Suprapubic skin (tissue), 4 donors: ENCODE results near the gene NTN1. TPM values are rescaled to one million over a fixed set of nuclear protein-coding genes. Genes with fewer than 3 reads are reported as not detected.

ENCODE experiments used
- DNase-seq, 2 donors: peaks; one replicate each; pipeline ENCODE4 v3.0.0-alpha.2; 2019; ENCODE audit warnings: low spot score in 2 of 2
- H3K27ac ChIP-seq: fragments of 200-600 bp; sonication (generic); one replicate; pipeline ENCODE4 v1.5.1; 2019
- H3K27me3 ChIP-seq: fragments of 200-600 bp; sonication (generic); one replicate; pipeline ENCODE4 v1.5.1; 2019
- H3K36me3 ChIP-seq: fragments of 200-600 bp; sonication (generic); one replicate; pipeline ENCODE4 v1.5.1; 2019
- H3K4me1 ChIP-seq: fragments of 200-600 bp; sonication (generic); one replicate; pipeline ENCODE4 v1.5.1; 2019
- H3K4me3 ChIP-seq: fragments of 200-600 bp; sonication (generic); one replicate; pipeline ENCODE4 v1.5.1; 2019; ENCODE audit warnings: mild to moderate bottlenecking
- H3K9me3 ChIP-seq: fragments of 200-600 bp; sonication (generic); one replicate; pipeline ENCODE4 v1.5.1; 2019
- CTCF ChIP-seq, 2 donors: fragments of 200-600 bp in 1 of 2; fragments of 450-650 bp in 1 of 2; sonication (generic) in 1 of 2; IDR thresholded peaks; one replicate each; pipeline ENCODE4 v1.5.1; 2016 to 2019; ENCODE audit warnings: antibody characterized with exemption in 2 of 2, mild to moderate bottlenecking in 1 of 2, moderate library complexity in 1 of 2
- EP300 ChIP-seq: sonication (generic); formaldehyde crosslinking; IDR thresholded peaks from one replicate; pipeline ENCODE4 v1.6.1; 2017; ENCODE audit warnings: antibody characterized with exemption
- POLR2A ChIP-seq, 2 donors: fragments of 450-650 bp; IDR thresholded peaks; one replicate each; pipeline ENCODE4 v1.6.1; 2017; ENCODE audit warnings: antibody characterized with exemption in 2 of 2, mild to moderate bottlenecking in 2 of 2, moderate library complexity in 2 of 2
- POLR2AphosphoS5 ChIP-seq, 3 donors: sonication (generic); formaldehyde crosslinking; IDR thresholded peaks; one replicate each; pipeline ENCODE4 v1.6.1; 2017; ENCODE audit warnings: antibody characterized with exemption in 3 of 3
- WGBS: methylation state at CpG from one replicate; pipeline ENCODE4 v1.1.5; 2018; 5-methylcytosine and 5-hydroxymethylcytosine counted together
- total RNA-seq, 4 donors: library from RNA; depleted of rRNA; stranded (reverse); fragments of >200 nt; gene quantifications; one replicate each; pipeline ENCODE4 v1.1.0, GENCODE V29; 2016

The NTN1 gene
- total RNA-seq, 4 donors from 2014 or later: 2.4 to 5.9 (median 3.4) TPM

DNA sequence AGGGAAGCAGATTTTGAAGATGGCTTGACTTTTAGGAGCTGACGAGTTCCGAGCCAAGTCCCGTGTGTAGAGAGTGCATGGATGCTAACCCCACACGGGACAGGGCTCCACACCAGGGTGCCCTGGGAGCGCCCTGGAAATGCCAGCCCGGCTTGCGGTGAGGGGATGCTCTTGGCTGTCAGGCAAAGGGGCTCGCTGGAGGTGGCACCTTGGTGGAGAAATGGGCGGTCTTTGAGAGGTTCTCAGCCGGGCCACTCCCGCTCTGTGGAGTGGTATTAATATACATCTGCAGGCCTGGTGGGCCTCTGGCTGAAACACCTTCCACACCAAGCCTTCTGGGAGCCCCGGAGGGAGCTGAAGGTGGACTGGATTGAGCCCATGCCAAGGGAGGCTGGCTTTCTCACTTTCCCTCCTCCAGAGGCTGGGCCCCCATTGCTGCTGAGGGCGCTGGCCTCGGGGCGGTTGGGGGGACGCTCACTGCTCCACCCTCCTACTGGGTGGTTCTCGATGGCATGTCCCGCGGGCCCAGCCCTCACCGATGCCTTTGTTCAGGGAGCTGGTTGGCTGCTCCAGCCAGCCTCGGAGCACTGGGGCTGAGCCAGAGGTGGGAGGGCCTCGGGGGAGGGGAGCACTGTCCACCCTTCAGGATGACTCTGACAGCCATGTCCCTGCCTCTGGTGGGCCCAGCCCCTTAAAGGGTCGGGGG lies 210.3 kb downstream of the NTN1 start:
- no peak for DNase-seq
- WGBS: no CpG with 5 or more reads among the region's 23 CpGs
- Histone ChIP-seq H3K9me3 (no peaks in the 10 kb centered on the region), H3K27ac (no peak overlapping the region), H3K36me3 (no peaks in the 10 kb centered on the region), H3K4me1 (peaks cover 23% of the 10 kb centered on the region), H3K4me3 (no peak overlapping the region), H3K27me3 (no peaks in the 10 kb centered on the region)
- no peak for TF ChIP-seq POLR2AphosphoS5 (IDR thresholded peaks at IDR 0.05)
- no peak for TF ChIP-seq EP300

DNA sequence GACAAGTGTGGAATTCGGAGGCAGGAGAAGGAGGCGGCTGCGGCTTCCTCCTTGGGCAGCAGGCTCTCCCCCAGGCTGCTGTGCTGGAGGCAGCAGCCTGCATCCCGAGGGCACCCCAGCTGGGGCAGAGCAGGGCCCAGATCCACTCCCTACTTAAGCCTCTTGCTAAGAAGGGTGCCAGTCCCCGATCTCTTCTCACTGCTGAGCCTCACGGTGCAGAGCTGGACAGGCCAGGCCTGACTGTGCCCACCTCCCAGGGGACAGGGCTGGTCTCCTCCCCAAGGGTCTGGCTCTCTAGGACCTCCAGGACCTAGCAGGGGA lies 210.8 kb downstream of the NTN1 start:
- TF ChIP-seq POLR2A (IDR thresholded peaks at IDR 0.05): no peak
- no peak for TF ChIP-seq EP300
- TF ChIP-seq CTCF (IDR thresholded peaks at IDR 0.05): no peak
- no peak for TF ChIP-seq POLR2AphosphoS5 (IDR thresholded peaks at IDR 0.05)
- no peaks in the 10 kb centered on the region for H3K9me3 ChIP-seq
- H3K27me3 ChIP-seq: no peaks in the 10 kb centered on the region
- DNase-seq: no peak
- no peak overlapping the region for H3K4me3 ChIP-seq
- H3K27ac ChIP-seq: no peak overlapping the region
- H3K36me3 ChIP-seq: no peaks in the 10 kb centered on the region
- peaks cover 23% of the 10 kb centered on the region for H3K4me1 ChIP-seq
- no CpG with 5 or more reads among the region's 6 CpGs for WGBS

DNA sequence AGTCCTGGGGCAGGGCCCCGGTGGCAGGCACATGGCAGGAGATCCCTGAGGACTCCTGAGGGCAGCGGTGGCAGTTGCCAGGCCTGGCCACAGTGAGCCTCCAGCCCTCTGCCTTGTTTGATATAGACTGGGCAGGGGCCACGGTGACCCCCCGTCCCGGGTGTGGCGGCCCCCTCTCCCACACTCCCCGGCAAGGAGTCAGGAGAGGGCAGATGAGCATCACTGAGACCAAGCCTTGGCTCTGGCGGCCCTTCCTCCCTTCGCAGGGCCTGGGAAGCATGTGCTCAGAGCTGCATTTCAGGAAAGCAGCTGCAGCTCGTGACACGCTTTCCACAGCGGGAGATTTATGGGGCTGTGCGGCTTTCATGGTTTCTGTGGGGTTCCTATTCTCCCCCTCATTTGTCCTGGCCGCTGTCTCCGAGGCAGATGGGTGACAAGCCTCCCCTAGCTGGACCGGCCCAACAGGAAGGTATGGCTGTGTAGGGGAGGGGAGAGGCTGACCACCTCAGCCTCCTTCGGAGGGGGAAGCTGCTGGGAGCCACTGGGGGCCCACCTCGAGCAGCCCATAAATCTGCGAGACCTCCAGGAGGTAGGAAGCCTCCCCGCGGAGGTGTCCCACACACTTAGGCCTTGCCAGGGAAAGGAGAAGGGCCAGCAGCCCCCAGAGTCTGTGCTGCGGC lies 211.4 kb downstream of the NTN1 start:
- Histone ChIP-seq H3K36me3 (no peaks in the 10 kb centered on the region), H3K27ac (no peak overlapping the region), H3K4me1 (peaks cover 23% of the 10 kb centered on the region), H3K27me3 (no peaks in the 10 kb centered on the region), H3K9me3 (no peaks in the 10 kb centered on the region), H3K4me3 (no peak overlapping the region)
- DNase-seq: no peak
- WGBS: 53% methylated on average over 13 of the region's 22 CpGs
- TF ChIP-seq POLR2A (IDR thresholded peaks at IDR 0.05) (no peak), POLR2AphosphoS5 (IDR thresholded peaks at IDR 0.05) (no peak), CTCF (IDR thresholded peaks at IDR 0.05) (no peak), EP300 (no peak)

- no peak for DNase-seq
- no peak for TF ChIP-seq POLR2A (IDR thresholded peaks at IDR 0.05)
- TF ChIP-seq EP300: no peak
- TF ChIP-seq POLR2AphosphoS5 (IDR thresholded peaks at IDR 0.05): no peak
- no peak for TF ChIP-seq CTCF (IDR thresholded peaks at IDR 0.05)
- Histone ChIP-seq H3K9me3 (no peaks in the 10 kb centered on the region), H3K36me3 (no peaks in the 10 kb centered on the region), H3K27ac (no peak overlapping the region), H3K4me3 (no peak overlapping the region), H3K4me1 (peaks cover 18% of the 10 kb centered on the region), H3K27me3 (no peaks in the 10 kb centered on the region)
- WGBS: 64% methylated on average over 8 of the region's 9 CpGs
Observed at GRCh38 chr17:9233271-9233599, 211.9 kb downstream of the NTN1 start.

GRCh38 chr17:9233761-9234160 lies 212.5 kb downstream of the NTN1 start:
- H3K27me3 ChIP-seq: no peaks in the 10 kb centered on the region
- WGBS: 80% methylated on average over 1 of the region's 7 CpGs
- H3K27ac ChIP-seq: no peak overlapping the region
- no peak for DNase-seq
- no peaks in the 10 kb centered on the region for H3K36me3 ChIP-seq
- H3K9me3 ChIP-seq: no peaks in the 10 kb centered on the region
- TF ChIP-seq POLR2A (IDR thresholded peaks at IDR 0.05) (no peak), CTCF (IDR thresholded peaks at IDR 0.05) (no peak)
- no peak overlapping the region for H3K4me3 ChIP-seq
- H3K4me1 ChIP-seq: peaks cover 16% of the 10 kb centered on the region
